Left ventricle myocardium superior (tissue), 1 donor: ENCODE results near the gene SGMS2. TPM values are rescaled to one million over a fixed set of nuclear protein-coding genes. Genes with fewer than 3 reads are reported as not detected.
"Not testable (repeated sequence)": the region's sequence is repeated elsewhere in the genome, so short reads cannot be mapped to it uniquely, and the experiment has no call there.

Experiments used
- ATAC-seq: fragments of 200-7000 bp; cut with Tn5 transposase; one replicate; pipeline ENCODE4 v1.9.1; 2020; ENCODE audit warnings: mild to moderate bottlenecking, moderate library complexity
- DNase-seq: peaks from one replicate; pipeline ENCODE4 v3.0.0-alpha.2; 2020
- intact Hi-C: fragments of 100-400 bp; cut with micrococcal nuclease; formaldehyde crosslinking; loops from one replicate; pipeline ENCODE4 v1.11.0; 2022
- total RNA-seq: library from RNA; stranded (reverse); fragmentation: NEBNext Ultra II Directional; extraction: Animal tissue kit (Norgen Biotek cat#: 25700); gene quantifications from one replicate; pipeline ENCODE4 v1.2.1, GENCODE V29; 2021
- donor health status: DM: no; HTN: yes; CAD: no; lungs with severe emphysema.

The SGMS2 gene
- total RNA-seq, 1 donor from 2014 or later = 23.1 TPM

- intact Hi-C loops = loop anchor here (10.0 kb wide), 1 partner anchor 73 kb away; the partner anchor contains the start of gene SGMS2
- ATAC-seq = no peak
- no peak for DNase-seq
These were observed 73.1 kb downstream of the SGMS2 start for GRCh38 chr4:107897823-107898222.

GRCh38 chr4:107900067-107900466, 75.3 kb downstream of the SGMS2 start:
- no peak for ATAC-seq
- no peak for DNase-seq
- intact Hi-C loops = no loop called here

- no peak for ATAC-seq
- intact Hi-C loops = no loop called here
- no peak for DNase-seq
These were observed 75.8 kb downstream of the SGMS2 start for GRCh38 chr4:107900508-107900907.

- no peak for DNase-seq
- intact Hi-C loops = no loop called here
- peak; percentile 58 for ATAC-seq
These were observed 76.6 kb downstream of the SGMS2 start for GRCh38 chr4:107901213-107901934.

GRCh38 chr4:107902715-107903114, 78.0 kb downstream of the SGMS2 start:
- intact Hi-C loops = no loop called here
- ATAC-seq (no peak), DNase-seq (no peak)

- ATAC-seq, DNase-seq, intact Hi-C loops: not testable (repeated sequence)
These were observed 80.3 kb downstream of the SGMS2 start for GRCh38 chr4:107905082-107905481.

- intact Hi-C loops = no loop called here
- ATAC-seq (no peak), DNase-seq (no peak)
These were observed 81.8 kb downstream of the SGMS2 start for GRCh38 chr4:107906458-107907100.

GRCh38 chr4:107908377-107908776, 83.6 kb downstream of the SGMS2 start:
- DNase-seq = no peak
- intact Hi-C loops = no loop called here
- ATAC-seq = no peak

- ATAC-seq (peak; percentile 82), DNase-seq (no peak)
- intact Hi-C loops = loop anchor here (2.0 kb wide), 1 partner anchor 155 kb away; no protein-coding TSS in a partner anchor
These were observed 88.7 kb downstream of the SGMS2 start for GRCh38 chr4:107913283-107913899.

GRCh38 chr4:107915220-107915619, 90.5 kb downstream of the SGMS2 start:
- ATAC-seq = no peak
- intact Hi-C loops = no loop called here

GRCh38 chr4:107916623-107917022, 91.9 kb downstream of the SGMS2 start:
- DNase-seq (no peak), ATAC-seq (no peak)
- intact Hi-C loops = no loop called here

More at GRCh38 chr4:107915220-107915619, 90.5 kb downstream of the SGMS2 start:
- no peak for DNase-seq

- ATAC-seq = no peak
- intact Hi-C loops = no loop called here
- no peak for DNase-seq
These were observed 92.8 kb downstream of the SGMS2 start for GRCh38 chr4:107917500-107917899.

- intact Hi-C loops = no loop called here
- DNase-seq = no peak
- no peak for ATAC-seq
These were observed 98.0 kb downstream of the SGMS2 start for GRCh38 chr4:107922486-107923473.

GRCh38 chr4:107925713-107926112, 101.0 kb downstream of the SGMS2 start:
- ATAC-seq, intact Hi-C loops, DNase-seq: not testable (repeated sequence)

GRCh38 chr4:107926875-107927274, 102.1 kb downstream of the SGMS2 start:
- ATAC-seq, intact Hi-C loops, DNase-seq: not testable (repeated sequence)

GRCh38 chr4:107930821-107931774, 106.4 kb downstream of the SGMS2 start, which contains the start of gene CYP2U1:
Gene CYP2U1, plus strand, starts transcription at chr4:107931549. Its CDS starts 95 bp downstream, at chr4:107931644.
- DNase-seq (peak; percentile 95), ATAC-seq (peak; percentile 99)
- intact Hi-C loops = no loop called here

GRCh38 chr4:107931775-107932321, 107.1 kb downstream of the SGMS2 start:
- peak; percentile 1 for ATAC-seq
- DNase-seq = no peak
- intact Hi-C loops = no loop called here
